ENCODE data around the gene FAM13A. TPM values are rescaled to one million over a fixed set of nuclear protein-coding genes. Genes with fewer than 3 reads are reported as not detected.

FAM13A gene
- total and polyA plus RNA-seq, 2 of the 13 experiments (the other 11 are each of a cell fraction or from before 2014, with no cell fraction given): 1.2 to 36.2 TPM

DNA sequence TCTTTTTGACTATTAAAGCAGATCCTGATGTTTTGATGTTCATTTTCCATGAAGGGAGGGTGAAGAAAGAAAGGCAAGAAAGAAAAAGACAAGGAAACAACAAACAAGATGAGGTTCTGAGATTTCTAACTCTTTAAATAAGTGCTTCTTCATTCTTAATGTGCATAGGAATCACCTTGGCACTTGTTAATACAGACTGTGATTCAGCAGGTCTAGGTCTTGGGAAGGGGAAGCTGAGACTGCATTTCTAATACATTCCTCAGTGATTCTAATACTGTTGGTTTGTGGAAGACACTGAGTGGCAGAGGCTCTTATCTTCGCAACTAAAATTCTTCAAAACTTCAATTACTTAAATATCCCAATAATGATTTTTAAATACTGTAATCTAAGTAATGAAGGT is 264.2 kb downstream of the FAM13A start:
- no peak overlapping the region for H3K9ac ChIP-seq (ENCODE audit: insufficient read depth, low read depth, low read length)
- H3K27ac ChIP-seq (ENCODE audit: extremely low read length, insufficient read depth, low read length): no peak overlapping the region
- peaks cover 13% of the 10 kb centered on the region; the same call in 1 of the 2 replicates for H4K20me1 ChIP-seq (ENCODE audit: insufficient read depth, low read length)
- intact Hi-C loops (cut with micrococcal nuclease; ENCODE audit: unreplicated experiment) (no loop called here), in situ Hi-C loops (cut with HindIII; ENCODE audit: extremely low pct_ligation_motif_present, low pct_unique_long_range_greater_than_20kb) (loop anchor here (5.0 kb wide), 1 partner anchor 86 kb away; no protein-coding TSS in a partner anchor)
- no peak for FAIRE-seq
- H3K36me3 ChIP-seq (replicated peaks in 1 of 2; ENCODE audit: control insufficient read depth in 1 of 2, insufficient read depth in 2 of 2, low read length in 2 of 2): peaks cover 3 to 12% of the 10 kb centered on the region in 2 experiments
- H3K9me3 ChIP-seq (ENCODE audit: low read length): no peaks in the 10 kb centered on the region
- no peaks in the 10 kb centered on the region for H3K4me1 ChIP-seq (ENCODE audit: insufficient read depth, low read length)
- DNase-seq (ENCODE audit: low spot score): no peak
- ChIA-PET CTCF (ENCODE audit: low intra/inter-chr PET ratio, low total read pairs) (no interaction called here), POLR2A (no interaction called here)
- H2AFZ ChIP-seq (ENCODE audit: low read length): no peak overlapping the region
- no peak overlapping the region for H3K4me3 ChIP-seq (replicated peaks in 1 of 3; ENCODE audit: insufficient read depth in 1 of 3, low read depth in 2 of 3, low read length in 3 of 3)
- no TSS peak for BruUV-seq (replicated peaks)
- no peaks in the 10 kb centered on the region for H3K79me2 ChIP-seq (ENCODE audit: insufficient read depth, low read length)
- 96% methylated on average over 1 of the region's 1 CpG for WGBS (ENCODE audit: low lambda C conversion rate)
- TF ChIP-seq SMAD3 (CRISPR knock-in tag; IDR thresholded peaks at IDR 0.05) (no peak), ZNF850 (CRISPR knock-in tag; conservative IDR thresholded peaks at IDR 0.05) (no peak), BORCS8-MEF2B (CRISPR knock-in tag; IDR thresholded peaks at IDR 0.05) (no peak), ZNF124 (CRISPR knock-in tag; IDR thresholded peaks at IDR 0.05) (no peak), ZNF879 (CRISPR knock-in tag; IDR thresholded peaks at IDR 0.05) (no peak), SP5 (CRISPR knock-in tag; IDR thresholded peaks at IDR 0.05; ENCODE audit: borderline replicate concordance, low read depth) (no peak), FOXA3 (CRISPR knock-in tag; IDR thresholded peaks at IDR 0.05) (no peak), EP300 (IDR thresholded peaks at IDR 0.05; ENCODE audit: low read depth in 2 of 2, low read length in 2 of 2) (no peak), EP300 (CRISPR knock-in tag; IDR thresholded peaks at IDR 0.05; ENCODE audit: borderline replicate concordance) (no peak), ZNF350 (CRISPR knock-in tag; IDR thresholded peaks at IDR 0.05; ENCODE audit: borderline replicate concordance, low read depth) (no peak), KDM4B (CRISPR knock-in tag; IDR thresholded peaks at IDR 0.05) (no peak), ASH2L (IDR thresholded peaks at IDR 0.05; ENCODE audit: insufficient read length, low read depth, low read length) (no peak), ZFP41 (CRISPR knock-in tag; IDR thresholded peaks at IDR 0.05; ENCODE audit: borderline replicate concordance) (no peak), HNRNPLL (IDR thresholded peaks at IDR 0.05; ENCODE audit: low read depth, low read length, poor library complexity, severe bottlenecking) (no peak), TEAD2 (CRISPR knock-in tag; IDR thresholded peaks at IDR 0.05) (no peak), POGZ (CRISPR knock-in tag; IDR thresholded peaks at IDR 0.05) (no peak), MEIS2 (CRISPR knock-in tag; IDR thresholded peaks at IDR 0.05) (no peak)
- TF ChIP-seq, protein P1, sequence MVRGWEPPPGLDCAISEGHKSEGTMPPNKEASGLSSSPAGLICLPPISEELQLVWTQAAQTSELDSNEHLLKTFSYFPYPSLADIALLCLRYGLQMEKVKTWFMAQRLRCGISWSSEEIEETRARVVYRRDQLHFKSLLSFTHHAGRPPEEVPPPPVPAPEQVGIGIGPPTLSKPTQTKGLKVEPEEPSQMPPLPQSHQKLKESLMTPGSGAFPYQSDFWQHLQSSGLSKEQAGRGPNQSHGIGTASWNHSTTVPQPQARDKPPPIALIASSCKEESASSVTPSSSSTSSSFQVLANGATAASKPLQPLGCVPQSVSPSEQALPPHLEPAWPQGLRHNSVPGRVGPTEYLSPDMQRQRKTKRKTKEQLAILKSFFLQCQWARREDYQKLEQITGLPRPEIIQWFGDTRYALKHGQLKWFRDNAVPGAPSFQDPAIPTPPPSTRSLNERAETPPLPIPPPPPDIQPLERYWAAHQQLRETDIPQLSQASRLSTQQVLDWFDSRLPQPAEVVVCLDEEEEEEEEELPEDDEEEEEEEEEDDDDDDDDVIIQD (CRISPR knock-in tag; IDR thresholded peaks at IDR 0.05; ENCODE audit: low read depth): no peak
- ATAC-seq: no peak
- no peak overlapping the region for H3K4me2 ChIP-seq (ENCODE audit: low read depth, low read length)
- H3K27me3 ChIP-seq (ENCODE audit: control insufficient read depth in 1 of 2, insufficient read depth in 2 of 2, low read length in 2 of 2): no peaks in the 10 kb centered on the region
